ENCODE measurements around the gene SHC3.

Gene SHC3

GRCh38 chr9:88976890-88977257 is 201.7 kb downstream of the SHC3 start:
- FAIRE-seq, result no peak

- no peak for FAIRE-seq
These were observed 202.4 kb downstream of the SHC3 start for GRCh38 chr9:88975966-88976889.

- FAIRE-seq, result no peak
These were observed 204.0 kb downstream of the SHC3 start for GRCh38 chr9:88974641-88975040.

GRCh38 chr9:88973281-88974045 is 205.2 kb downstream of the SHC3 start:
- FAIRE-seq, result no peak

- no peak for FAIRE-seq
These were observed 206.2 kb downstream of the SHC3 start for GRCh38 chr9:88972401-88972800.

GRCh38 chr9:88971131-88971960 is 207.3 kb downstream of the SHC3 start:
- FAIRE-seq, result no peak

- no peak for FAIRE-seq
These were observed 208.8 kb downstream of the SHC3 start for GRCh38 chr9:88969646-88970373.

- no peak for FAIRE-seq
These were observed 209.8 kb downstream of the SHC3 start for GRCh38 chr9:88968799-88969198.

GRCh38 chr9:88966894-88967676 is 211.5 kb downstream of the SHC3 start:
- no peak for FAIRE-seq

- FAIRE-seq, result no peak
These were observed 213.1 kb downstream of the SHC3 start for GRCh38 chr9:88965473-88965872.

GRCh38 chr9:88960632-88961031 is 218.0 kb downstream of the SHC3 start:
- no peak for FAIRE-seq

GRCh38 chr9:88959727-88960469 is 218.7 kb downstream of the SHC3 start:
- no peak for FAIRE-seq

- FAIRE-seq, result no peak
These were observed 221.1 kb downstream of the SHC3 start for GRCh38 chr9:88957526-88957925.
